PC-9 (cell line): Measurements from ENCODE around the gene CERCAM. TPM values are rescaled to one million over a fixed set of nuclear protein-coding genes. Genes with fewer than 3 reads are reported as not detected.

ENCODE experiments used
- BruUV-seq: library from RNA; stranded (reverse); fragments of 400-500 nt; replicated peaks from 2 replicates; lab custom pipeline; 2021; lab: Mats Ljungman, UMichigan
- CTCF ChIA-PET: fragments of 300-600 bp; sonication (Branson Sonifier 250); formaldehyde crosslinking; loops from one replicate; lab custom pipeline; 2022; ENCODE audit warnings: antibody characterized with exemption; lab: Charles Lee
- POLR2A ChIA-PET: fragments of 300-600 bp; sonication (Branson Sonifier 250); formaldehyde crosslinking; loops from one replicate; lab custom pipeline; 2022; ENCODE audit warnings: antibody characterized with exemption; ENCODE audit not compliant: unreplicated experiment; lab: Charles Lee
- DNase-seq, 2 experiments: peaks; one replicate each; pipeline versions ENCODE4 v3.0.0 to v3.0.0-alpha.2; 2015 to 2022; ENCODE audit warnings: mixed read lengths in 1 of 2
- H2AFZ ChIP-seq: fragments of 200-600 bp; sonication (generic); 2 replicates; pipeline ENCODE4 v1.8.1; 2017; ENCODE audit warnings: antibody characterized with exemption
- H3F3A ChIP-seq: fragments of 200-600 bp; sonication (generic); 2 replicates; pipeline ENCODE4 v1.8.1; 2017; ENCODE audit warnings: antibody characterized with exemption, mild to moderate bottlenecking, low read depth; ENCODE audit not compliant: insufficient read depth
- H3K27ac ChIP-seq: fragments of 200-600 bp; sonication (generic); 2 replicates; pipeline ENCODE4 v1.6.1; 2016; ENCODE audit warnings: mixed run types
- H3K27me3 ChIP-seq: fragments of 200-600 bp; sonication (generic); 2 replicates; pipeline ENCODE4 v1.6.1; 2016; ENCODE audit warnings: low read depth, mixed run types; ENCODE audit not compliant: insufficient read depth
- H3K36me3 ChIP-seq: fragments of 200-600 bp; sonication (generic); 2 replicates; pipeline ENCODE4 v1.6.1; 2016; ENCODE audit warnings: low read depth, mixed run types
- H3K4me1 ChIP-seq: fragments of 200-600 bp; sonication (generic); replicated peaks from 2 replicates; pipeline ENCODE4 v1.6.1; 2016; ENCODE audit warnings: mixed run types; ENCODE audit not compliant: insufficient read depth
- H3K4me2 ChIP-seq: fragments of 200-600 bp; sonication (generic); 2 replicates; pipeline ENCODE4 v1.6.1; 2017; ENCODE audit warnings: mixed run types
- H3K4me3 ChIP-seq: fragments of 200-600 bp; sonication (generic); 2 replicates; pipeline ENCODE4 v1.6.1; 2016; ENCODE audit warnings: mixed run types
- H3K79me2 ChIP-seq: fragments of 200-600 bp; sonication (generic); 2 replicates; pipeline ENCODE4 v1.6.1; 2017; ENCODE audit warnings: low read depth, mixed run types
- H3K9me2 ChIP-seq: fragments of 200-600 bp; sonication (generic); 2 replicates; pipeline ENCODE4 v1.8.1; 2017; ENCODE audit warnings: mild to moderate bottlenecking; ENCODE audit not compliant: insufficient read depth
- H3K9me3 ChIP-seq: fragments of 200-600 bp; sonication (generic); 2 replicates; pipeline ENCODE4 v1.8.1; 2016; ENCODE audit warnings: low read depth; ENCODE audit not compliant: insufficient read depth
- H4K20me1 ChIP-seq: fragments of 200-600 bp; sonication (generic); 2 replicates; pipeline ENCODE4 v1.8.1; 2017; ENCODE audit not compliant: insufficient read depth
- EZH2 ChIP-seq: fragments of 200-600 bp; sonication (generic); IDR thresholded peaks from 2 replicates; pipeline ENCODE4 v1.8.0; 2017; ENCODE audit warnings: antibody characterized with exemption, low read depth
- intact Hi-C: fragments of 100-400 bp; cut with micrococcal nuclease; formaldehyde crosslinking; loops from one replicate; pipeline ENCODE4 v1.10.0; 2022; ENCODE audit not compliant: unreplicated experiment
- total RNA-seq: library from RNA; stranded (reverse); gene quantifications from 2 replicates; pipeline ENCODE4 v1.2.3, GENCODE V29; 2021
- TF ChIP-seq, protein P1 (sequence below): fragments of 200-600 bp; sonication (generic); conservative IDR thresholded peaks from 2 replicates; pipeline ENCODE4 v1.6.1; 2017; ENCODE audit warnings: mixed run types, antibody characterized with exemption, mild to moderate bottlenecking, moderate library complexity

CERCAM gene
- total RNA-seq, 1 experiment from 2014 or later, result 87.2 TPM

DNA sequence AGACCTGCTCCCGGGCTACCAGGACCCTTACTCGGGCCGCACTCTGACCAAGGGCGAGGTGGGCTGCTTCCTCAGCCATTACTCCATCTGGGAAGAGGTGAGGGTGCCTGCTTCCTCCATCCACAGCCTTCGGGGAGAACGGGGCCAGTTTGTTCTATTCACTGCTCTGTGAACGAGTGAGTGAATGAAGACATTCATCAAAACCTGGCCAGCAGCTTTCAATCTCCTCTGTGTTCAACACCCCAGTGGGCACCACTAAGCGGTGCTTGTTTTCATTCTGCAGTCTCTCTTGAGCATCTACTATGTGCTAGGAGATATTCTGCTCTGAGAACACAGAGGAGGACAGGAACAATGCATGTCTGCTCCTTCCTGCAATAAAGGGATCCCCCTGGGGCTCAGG is 10.6 kb downstream of the CERCAM start:
- Histone ChIP-seq H2AFZ (no peak overlapping the region), H4K20me1 (no peaks in the 10 kb centered on the region), H3F3A (no peaks in the 10 kb centered on the region), H3K9me3 (no peaks in the 10 kb centered on the region), H3K4me3 (no peak overlapping the region), H3K27ac (no peak overlapping the region), H3K9me2 (no peaks in the 10 kb centered on the region), H3K79me2 (no peaks in the 10 kb centered on the region), H3K4me2 (no peak overlapping the region), H3K27me3 (no peaks in the 10 kb centered on the region), H3K36me3 (no peaks in the 10 kb centered on the region), H3K4me1 (no peaks in the 10 kb centered on the region)
- ChIA-PET POLR2A (no interaction called here), CTCF (no interaction called here)
- intact Hi-C loops, result no loop called here
- no peak for TF ChIP-seq EZH2
- TF ChIP-seq, protein P1, sequence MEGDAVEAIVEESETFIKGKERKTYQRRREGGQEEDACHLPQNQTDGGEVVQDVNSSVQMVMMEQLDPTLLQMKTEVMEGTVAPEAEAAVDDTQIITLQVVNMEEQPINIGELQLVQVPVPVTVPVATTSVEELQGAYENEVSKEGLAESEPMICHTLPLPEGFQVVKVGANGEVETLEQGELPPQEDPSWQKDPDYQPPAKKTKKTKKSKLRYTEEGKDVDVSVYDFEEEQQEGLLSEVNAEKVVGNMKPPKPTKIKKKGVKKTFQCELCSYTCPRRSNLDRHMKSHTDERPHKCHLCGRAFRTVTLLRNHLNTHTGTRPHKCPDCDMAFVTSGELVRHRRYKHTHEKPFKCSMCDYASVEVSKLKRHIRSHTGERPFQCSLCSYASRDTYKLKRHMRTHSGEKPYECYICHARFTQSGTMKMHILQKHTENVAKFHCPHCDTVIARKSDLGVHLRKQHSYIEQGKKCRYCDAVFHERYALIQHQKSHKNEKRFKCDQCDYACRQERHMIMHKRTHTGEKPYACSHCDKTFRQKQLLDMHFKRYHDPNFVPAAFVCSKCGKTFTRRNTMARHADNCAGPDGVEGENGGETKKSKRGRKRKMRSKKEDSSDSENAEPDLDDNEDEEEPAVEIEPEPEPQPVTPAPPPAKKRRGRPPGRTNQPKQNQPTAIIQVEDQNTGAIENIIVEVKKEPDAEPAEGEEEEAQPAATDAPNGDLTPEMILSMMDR, result no peak
- DNase-seq, result no peak
- no TSS peak for BruUV-seq

DNA sequence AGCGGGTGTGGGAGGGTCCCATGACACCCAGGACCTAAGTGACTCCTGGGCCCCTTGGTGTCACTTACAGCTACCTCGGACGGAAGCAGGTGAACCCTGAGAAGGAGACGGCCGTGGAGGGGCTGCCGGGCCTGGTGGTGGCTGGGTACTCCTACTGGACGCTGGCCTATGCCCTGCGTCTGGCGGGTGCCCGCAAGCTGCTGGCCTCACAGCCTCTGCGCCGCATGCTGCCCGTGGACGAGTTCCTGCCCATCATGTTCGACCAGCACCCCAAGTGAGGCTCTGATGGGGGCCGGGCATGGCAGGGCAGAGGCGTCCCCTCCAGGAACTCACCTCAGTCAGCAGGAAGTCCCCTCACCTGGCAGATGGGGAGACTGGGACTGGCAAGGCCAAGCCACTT is 13.7 kb downstream of the CERCAM start:
- no peaks in the 10 kb centered on the region for H3K27me3 ChIP-seq
- no peak for DNase-seq
- H3K4me3 ChIP-seq, result no peak overlapping the region
- H3K9me2 ChIP-seq, result no peaks in the 10 kb centered on the region
- H3K4me1 ChIP-seq, result no peaks in the 10 kb centered on the region
- TF ChIP-seq EZH2, result no peak
- TF ChIP-seq, protein P1, result no peak
- H3K36me3 ChIP-seq, result no peaks in the 10 kb centered on the region
- BruUV-seq, result no TSS peak
- H3K27ac ChIP-seq, result no peak overlapping the region
- no peak overlapping the region for H3K4me2 ChIP-seq
- no peaks in the 10 kb centered on the region for H3K79me2 ChIP-seq
- peaks cover 3% of the 10 kb centered on the region; the same call in 1 of the 2 replicates for H3F3A ChIP-seq
- no peaks in the 10 kb centered on the region for H3K9me3 ChIP-seq
- POLR2A ChIA-PET, result interaction anchor here (0.6 kb wide), 2 partner anchors 9 to 12 kb away, joined by 5 read pairs; no protein-coding TSS in a partner anchor
- H2AFZ ChIP-seq, result no peak overlapping the region
- CTCF ChIA-PET, result no interaction called here
- intact Hi-C loops, result no loop called here
- H4K20me1 ChIP-seq, result no peaks in the 10 kb centered on the region

DNA sequence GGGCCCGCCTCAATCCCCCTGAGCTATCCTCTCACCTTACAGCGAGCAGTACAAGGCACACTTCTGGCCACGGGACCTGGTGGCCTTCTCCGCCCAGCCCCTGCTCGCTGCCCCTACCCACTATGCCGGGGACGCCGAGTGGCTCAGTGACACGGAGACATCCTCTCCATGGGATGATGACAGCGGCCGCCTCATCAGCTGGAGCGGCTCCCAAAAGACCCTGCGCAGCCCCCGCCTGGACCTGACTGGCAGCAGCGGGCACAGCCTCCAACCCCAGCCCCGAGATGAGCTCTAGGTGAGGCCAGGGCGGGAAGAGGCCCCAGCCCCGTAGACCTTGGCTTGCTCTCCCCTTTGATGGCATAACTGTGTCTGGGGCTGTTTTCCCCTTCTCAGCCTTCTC is 15.0 kb downstream of the CERCAM start:
- intact Hi-C loops, result no loop called here
- H3K4me2 ChIP-seq, result no peak overlapping the region
- H3K4me3 ChIP-seq, result no peak overlapping the region
- H2AFZ ChIP-seq, result no peak overlapping the region
- BruUV-seq, result no TSS peak
- DNase-seq, result no peak
- H3K79me2 ChIP-seq, result no peaks in the 10 kb centered on the region
- peaks cover 3% of the 10 kb centered on the region; the same call in 1 of the 2 replicates for H3F3A ChIP-seq
- H3K9me3 ChIP-seq, result no peaks in the 10 kb centered on the region
- H3K27me3 ChIP-seq, result no peaks in the 10 kb centered on the region
- no peaks in the 10 kb centered on the region for H4K20me1 ChIP-seq
- H3K9me2 ChIP-seq, result no peaks in the 10 kb centered on the region
- no peak overlapping the region for H3K27ac ChIP-seq
- H3K4me1 ChIP-seq, result no peaks in the 10 kb centered on the region
- TF ChIP-seq, protein P1, result no peak
- TF ChIP-seq EZH2, result no peak
- ChIA-PET CTCF (no interaction called here), POLR2A (no interaction called here)
- no peaks in the 10 kb centered on the region for H3K36me3 ChIP-seq
